Stimulated activated CD8-positive, alpha-beta memory T cell treated with anti-CD3 and anti-CD28 coated beads, Interleukin-12 subunit alpha, Interleukin-12 subunit beta, amount 100 ng/mL, for 4 hours (primary cell): ENCODE data around the gene TAF13.
"Not testable (repeated sequence)": the region's sequence is repeated elsewhere in the genome, so short reads cannot be mapped to it uniquely, and the experiment has no call there.

Experiments
- DNase-seq: peaks from one replicate; pipeline ENCODE4 v3.0.0-alpha.2; 2020; ENCODE audit warnings: low read depth

Gene TAF13

DNA sequence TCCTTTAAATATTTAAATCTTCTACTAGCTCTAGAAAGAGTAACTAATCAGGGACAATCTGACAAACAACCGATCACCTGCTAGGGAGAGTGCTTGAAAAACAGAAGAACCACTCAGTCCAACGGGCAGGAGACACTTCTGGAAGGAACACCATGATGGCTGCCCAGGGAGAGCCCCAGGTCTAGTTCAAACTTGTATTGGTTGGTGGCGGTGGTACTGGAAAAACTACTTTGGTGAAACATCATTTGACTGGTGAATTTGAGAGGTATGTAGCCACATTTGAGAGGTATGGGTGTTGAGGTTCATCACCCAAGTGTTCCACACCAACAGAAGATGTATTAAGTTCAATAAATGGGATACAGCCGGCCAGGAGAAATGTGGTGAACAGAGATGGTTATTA is 29.1 kb downstream of the TAF13 start:
- no peak for DNase-seq

DNA sequence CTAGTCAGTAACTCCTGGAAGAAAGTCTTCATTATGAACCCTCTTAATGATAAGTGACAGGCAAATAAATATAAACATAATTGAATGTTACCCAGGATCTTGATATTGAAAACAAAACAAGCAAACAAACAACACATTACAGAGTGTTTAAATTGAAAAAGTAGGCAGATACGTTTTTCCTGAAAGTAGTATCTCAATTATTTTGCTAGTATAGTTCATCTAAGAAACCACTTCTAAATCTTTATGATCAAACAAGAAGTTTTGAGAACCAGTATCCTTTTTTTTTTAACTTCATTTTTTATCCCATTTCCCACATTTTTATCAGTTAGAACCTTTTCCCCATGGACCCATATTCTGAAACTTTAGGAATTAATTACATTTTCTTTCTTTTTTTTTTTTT is 30.2 kb downstream of the TAF13 start:
- DNase-seq: no peak

- peak; percentile 91 for DNase-seq
These were observed 34.0 kb downstream of the TAF13 start, which contains the start of gene WDR47 for GRCh38 chr1:109041621-109042468. WDR47 (minus strand) TSS chr1:109042102; CDS start chr1:109023512, 18,590 bp downstream.

DNA sequence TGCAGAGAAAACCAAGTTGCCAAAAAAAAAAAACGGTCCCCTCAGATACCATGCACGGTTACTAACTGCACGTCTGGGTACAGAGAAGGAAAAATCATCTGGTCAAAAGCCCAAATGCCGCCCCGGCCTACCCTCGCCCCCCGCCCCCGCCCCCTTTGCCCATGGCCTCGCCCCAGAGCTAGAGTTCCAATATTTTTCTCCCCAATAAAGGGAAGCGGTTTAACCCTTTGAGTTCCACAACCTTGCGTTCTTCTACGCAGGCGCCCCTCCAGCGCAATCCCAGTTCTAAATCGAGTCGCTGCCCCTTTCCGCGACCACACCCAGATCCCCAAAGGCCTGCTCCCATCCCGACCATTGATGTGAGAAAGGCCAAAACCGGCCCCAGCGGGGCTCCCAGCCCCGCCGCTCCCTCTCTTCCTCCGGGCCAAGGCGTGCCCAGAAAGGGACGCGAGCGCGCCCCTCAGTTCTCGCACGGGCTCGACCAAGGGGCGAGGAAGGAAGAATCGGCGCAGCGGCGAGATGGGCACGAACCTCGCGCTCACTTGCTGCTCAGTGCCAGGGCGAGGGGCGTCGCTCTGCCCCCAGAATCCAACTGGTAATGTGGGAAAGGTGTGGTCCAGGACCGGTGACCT is 34.7 kb downstream of the TAF13 start:
- peak; percentile 6 for DNase-seq

DNA sequence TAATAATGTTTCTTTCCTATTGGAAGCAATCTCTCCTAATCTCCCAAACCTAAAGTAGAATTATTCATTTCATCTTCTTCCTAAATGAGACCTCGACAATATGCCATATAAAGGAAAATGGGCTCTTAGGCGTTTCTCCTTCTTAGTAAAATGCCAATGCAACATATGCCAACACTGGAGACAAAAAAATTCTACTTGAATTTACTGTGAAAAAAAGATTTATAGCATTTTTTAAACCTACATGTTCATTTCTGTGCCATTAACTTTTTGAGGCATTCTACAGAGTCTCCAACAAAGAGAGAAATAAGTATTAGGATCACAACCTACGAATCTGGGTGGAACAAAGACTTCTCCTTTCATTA is 35.2 kb downstream of the TAF13 start:
- no peak for DNase-seq

GRCh38 chr1:109034382-109034781 is 41.4 kb downstream of the TAF13 start:
- no peak for DNase-seq

- DNase-seq: not testable (repeated sequence)
These were observed 46.3 kb downstream of the TAF13 start for GRCh38 chr1:109029493-109029892.

DNA sequence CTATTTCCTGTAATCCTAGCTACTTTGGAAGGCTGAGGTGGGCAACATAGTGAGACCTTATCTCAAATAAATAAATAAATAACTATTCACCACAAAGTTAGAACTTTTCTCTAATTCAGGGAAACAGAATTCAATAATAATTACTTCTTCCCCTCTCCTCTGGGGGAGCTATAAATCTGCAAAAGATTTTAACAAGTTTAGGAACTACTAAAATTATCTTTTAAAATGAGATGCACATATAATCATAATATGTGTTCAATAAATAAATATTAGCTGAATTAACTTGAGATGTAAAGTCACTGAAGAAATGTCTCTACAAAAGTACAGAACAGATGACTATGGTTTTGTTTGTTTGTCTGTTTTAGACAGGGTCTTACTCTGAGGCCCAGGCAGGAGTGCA is 48.0 kb downstream of the TAF13 start:
- DNase-seq: no peak

DNA sequence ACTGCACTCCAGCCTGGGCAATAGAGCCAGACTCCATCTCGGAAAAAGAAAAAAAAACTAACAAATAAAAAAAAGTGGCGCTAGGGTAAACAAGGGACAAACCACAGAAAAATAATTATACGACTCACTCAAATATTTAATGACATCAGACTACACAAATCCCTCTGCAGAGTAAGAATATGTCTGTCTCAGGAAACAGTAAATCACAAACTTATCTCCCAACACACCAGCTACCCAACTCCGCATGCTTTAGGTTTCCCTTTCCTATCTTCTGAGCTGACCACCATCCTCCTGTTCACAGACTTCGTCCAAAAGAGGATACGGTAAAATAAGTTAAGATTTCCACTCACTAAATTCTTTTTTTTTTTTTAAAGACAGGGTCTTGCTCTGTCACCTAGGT is 50.1 kb downstream of the TAF13 start:
- DNase-seq: no peak

- no peak for DNase-seq
These were observed 51.2 kb downstream of the TAF13 start for GRCh38 chr1:109024646-109025045.

DNA sequence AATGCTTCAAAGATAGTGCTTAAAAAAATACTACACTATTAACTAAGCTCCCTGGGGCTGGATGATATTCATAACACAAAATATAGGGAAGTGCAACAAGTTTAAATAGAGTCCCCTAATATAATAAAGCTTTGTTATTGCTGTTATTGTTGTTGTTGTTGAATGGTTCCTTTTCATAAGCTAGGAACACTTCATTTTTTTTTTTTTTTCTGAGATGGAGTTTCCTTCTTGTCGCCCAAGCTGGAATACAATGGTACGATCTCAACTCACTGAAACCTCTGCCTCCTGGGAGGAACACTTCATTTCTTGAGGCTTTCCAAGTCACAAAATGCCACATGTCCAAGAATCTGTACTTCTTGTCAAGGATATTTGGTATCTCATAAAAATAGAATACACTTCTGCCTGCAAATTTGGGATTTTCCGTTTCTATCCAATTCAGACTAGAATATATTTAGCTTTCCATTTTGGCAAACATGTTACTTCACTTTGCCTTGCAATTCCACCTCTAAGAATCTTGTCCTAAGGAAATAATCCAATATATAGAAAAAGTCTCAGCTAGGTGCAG is 55.0 kb downstream of the TAF13 start:
- no peak for DNase-seq

DNA sequence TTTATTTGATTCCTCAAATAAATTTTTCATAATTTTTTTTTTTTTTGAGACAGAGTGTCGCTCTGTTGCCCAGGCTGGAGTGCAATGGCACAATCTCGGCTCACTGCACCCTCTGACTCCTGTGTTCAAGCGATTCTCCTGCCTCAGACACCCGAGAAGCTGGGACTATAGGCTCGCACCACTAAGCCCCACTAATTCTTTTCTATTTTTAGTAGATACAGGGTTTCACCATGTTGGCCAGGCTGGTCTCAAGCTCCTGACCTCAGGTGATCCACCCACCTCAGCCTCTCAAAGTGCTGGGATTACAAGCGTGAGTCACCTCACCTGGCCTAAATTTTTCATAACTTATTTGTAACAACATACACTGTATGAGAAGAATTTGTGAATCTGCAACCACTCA is 58.1 kb downstream of the TAF13 start:
- not testable (repeated sequence) for DNase-seq

GRCh38 chr1:109017134-109017533 is 58.7 kb downstream of the TAF13 start:
- DNase-seq: no peak
